Large intestine (tissue), 3 donors: ENCODE measurements around the gene SS18. TPM values are rescaled to one million over a fixed set of nuclear protein-coding genes. Genes with fewer than 3 reads are reported as not detected.

Source experiments
- DNase-seq, 2 donors: peaks; one replicate each; pipeline versions ENCODE4 v3.0.0 to v3.0.0-alpha.2; 2013
- H3K27ac ChIP-seq: one replicate; pipeline ENCODE4 v1.5.1; 2013; ENCODE audit warnings: low read length
- H3K27me3 ChIP-seq: 2 replicates; pipeline ENCODE4 v1.6.1; 2013; ENCODE audit warnings: low read length; ENCODE audit not compliant: control insufficient read depth, insufficient read depth
- H3K36me3 ChIP-seq: 2 replicates; pipeline ENCODE4 v1.6.1; 2013; ENCODE audit warnings: low read length; ENCODE audit not compliant: control insufficient read depth, insufficient read depth
- H3K4me1 ChIP-seq: one replicate; pipeline ENCODE4 v1.6.1; 2013; ENCODE audit warnings: low read length; ENCODE audit not compliant: control insufficient read depth, insufficient read depth
- H3K4me3 ChIP-seq: one replicate; pipeline ENCODE4 v1.5.1; 2013; ENCODE audit warnings: low read length
- H3K9me3 ChIP-seq: one replicate; pipeline ENCODE4 v1.6.1; 2013; ENCODE audit warnings: mild to moderate bottlenecking, low read depth, low read length, moderate library complexity; ENCODE audit not compliant: control insufficient read depth
- WGBS: methylation state at CpG from one replicate; pipeline ENCODE4 v1.1.5; 2013; ENCODE audit warnings: low lambda C conversion rate; ENCODE audit not compliant: insufficient coverage; 5-methylcytosine and 5-hydroxymethylcytosine counted together
- polyA plus RNA-seq: library from polyadenylated mRNA; unstranded; fragments of 120-200 nt; gene quantifications from one replicate; pipeline ENCODE4 v1.2.1, GENCODE V29; 2013

SS18 gene
- polyA plus RNA-seq, 1 donor = 50.4 TPM

GRCh38 chr18:26003817-26004216, 86.6 kb downstream of the SS18 start:
- H3K4me3 ChIP-seq = no peak overlapping the region
- no peaks in the 10 kb centered on the region for H3K9me3 ChIP-seq
- no peaks in the 10 kb centered on the region for H3K27me3 ChIP-seq
- no peak overlapping the region for H3K27ac ChIP-seq
- no peaks in the 10 kb centered on the region for H3K4me1 ChIP-seq
- no peaks in the 10 kb centered on the region for H3K36me3 ChIP-seq
- no peak for DNase-seq
- no CpG with 5 or more reads among the region's 4 CpGs for WGBS

DNA sequence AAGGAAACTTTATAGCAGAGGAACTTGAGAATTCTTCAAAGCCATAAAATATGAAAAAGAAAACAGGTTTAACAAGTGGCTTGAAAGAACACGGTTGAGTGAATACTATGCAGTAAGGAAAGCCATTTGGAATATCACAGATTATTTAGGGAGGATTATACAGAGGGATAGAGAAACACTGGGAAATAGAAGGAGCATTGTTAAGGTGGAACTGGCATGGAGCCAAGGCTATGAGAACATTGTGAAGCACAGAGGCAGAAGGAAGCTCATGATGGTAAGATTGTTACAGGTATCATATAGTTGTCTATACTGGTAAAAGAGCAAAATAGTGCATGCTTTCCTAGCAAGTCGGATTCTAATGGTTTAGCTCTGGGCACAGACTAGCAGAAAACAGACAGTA, 87.1 kb downstream of the SS18 start:
- H3K4me3 ChIP-seq = no peak overlapping the region
- no peaks in the 10 kb centered on the region for H3K9me3 ChIP-seq
- H3K27ac ChIP-seq = no peak overlapping the region
- no peaks in the 10 kb centered on the region for H3K27me3 ChIP-seq
- no peaks in the 10 kb centered on the region for H3K4me1 ChIP-seq
- no peak for DNase-seq
- no CpG with 5 or more reads among the region's 2 CpGs for WGBS
- no peaks in the 10 kb centered on the region for H3K36me3 ChIP-seq

- H3K4me1 ChIP-seq = no peaks in the 10 kb centered on the region
- H3K9me3 ChIP-seq = no peaks in the 10 kb centered on the region
- DNase-seq = no peak
- H3K27me3 ChIP-seq = no peaks in the 10 kb centered on the region
- no peaks in the 10 kb centered on the region for H3K36me3 ChIP-seq
- WGBS = 100% methylated on average over 1 of the region's 1 CpG
- H3K4me3 ChIP-seq = no peak overlapping the region
- H3K27ac ChIP-seq = no peak overlapping the region
Observed at GRCh38 chr18:26002375-26002910, 88.0 kb downstream of the SS18 start.

DNA sequence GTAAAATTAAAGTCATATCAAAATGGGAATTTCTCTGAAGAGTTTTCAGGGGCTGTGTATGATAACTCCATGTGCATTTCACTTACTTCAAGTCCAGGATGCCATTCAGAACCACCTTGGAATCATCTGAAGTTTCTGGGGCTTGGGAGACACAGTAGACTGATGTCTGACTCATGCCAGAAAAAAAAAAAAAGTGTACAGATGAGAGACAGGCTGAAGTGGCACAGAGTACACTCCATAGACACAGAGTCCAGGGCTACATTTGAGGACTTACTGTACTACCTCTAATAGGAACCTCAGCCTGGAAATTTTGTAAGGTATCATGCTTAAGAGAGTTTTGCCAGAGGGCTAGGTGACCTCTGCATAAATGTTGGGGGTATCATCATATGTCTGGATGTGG, 92.0 kb downstream of the SS18 start:
- H3K9me3 ChIP-seq = no peaks in the 10 kb centered on the region
- no peak overlapping the region for H3K27ac ChIP-seq
- H3K36me3 ChIP-seq = no peaks in the 10 kb centered on the region
- DNase-seq = no peak
- H3K27me3 ChIP-seq = no peaks in the 10 kb centered on the region
- H3K4me1 ChIP-seq = no peaks in the 10 kb centered on the region
- no peak overlapping the region for H3K4me3 ChIP-seq

DNA sequence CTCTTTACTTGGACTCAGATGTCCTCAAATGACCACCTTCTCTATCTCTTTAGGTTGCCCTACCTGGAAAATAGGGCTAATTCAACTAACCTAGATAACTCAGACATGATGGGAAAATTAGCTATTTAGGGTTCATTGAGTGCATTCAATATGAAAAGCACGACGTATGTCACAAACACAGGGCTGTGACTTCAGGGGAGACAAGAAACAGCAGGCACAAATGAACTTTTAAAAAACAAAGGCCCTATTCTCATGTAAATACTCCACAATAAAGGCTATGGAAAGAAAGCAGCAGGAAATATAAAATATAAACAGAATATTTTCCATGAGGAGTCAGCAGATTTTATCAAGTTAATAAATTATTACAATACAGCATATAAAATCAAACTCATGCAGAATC, 97.8 kb downstream of the SS18 start:
- no peak overlapping the region for H3K4me3 ChIP-seq
- H3K27ac ChIP-seq = no peak overlapping the region
- no peaks in the 10 kb centered on the region for H3K4me1 ChIP-seq
- no peak for DNase-seq
- H3K36me3 ChIP-seq = no peaks in the 10 kb centered on the region
- no peaks in the 10 kb centered on the region for H3K9me3 ChIP-seq
- no peaks in the 10 kb centered on the region for H3K27me3 ChIP-seq
- no CpG with 5 or more reads among the region's 2 CpGs for WGBS

GRCh38 chr18:25990473-25990872, 99.9 kb downstream of the SS18 start:
- no peaks in the 10 kb centered on the region for H3K27me3 ChIP-seq
- no peak for DNase-seq
- H3K4me3 ChIP-seq = no peak overlapping the region
- no peaks in the 10 kb centered on the region for H3K4me1 ChIP-seq
- no peaks in the 10 kb centered on the region for H3K36me3 ChIP-seq
- no peak overlapping the region for H3K27ac ChIP-seq
- 100% methylated on average over 1 of the region's 8 CpGs for WGBS
- H3K9me3 ChIP-seq = no peaks in the 10 kb centered on the region

DNA sequence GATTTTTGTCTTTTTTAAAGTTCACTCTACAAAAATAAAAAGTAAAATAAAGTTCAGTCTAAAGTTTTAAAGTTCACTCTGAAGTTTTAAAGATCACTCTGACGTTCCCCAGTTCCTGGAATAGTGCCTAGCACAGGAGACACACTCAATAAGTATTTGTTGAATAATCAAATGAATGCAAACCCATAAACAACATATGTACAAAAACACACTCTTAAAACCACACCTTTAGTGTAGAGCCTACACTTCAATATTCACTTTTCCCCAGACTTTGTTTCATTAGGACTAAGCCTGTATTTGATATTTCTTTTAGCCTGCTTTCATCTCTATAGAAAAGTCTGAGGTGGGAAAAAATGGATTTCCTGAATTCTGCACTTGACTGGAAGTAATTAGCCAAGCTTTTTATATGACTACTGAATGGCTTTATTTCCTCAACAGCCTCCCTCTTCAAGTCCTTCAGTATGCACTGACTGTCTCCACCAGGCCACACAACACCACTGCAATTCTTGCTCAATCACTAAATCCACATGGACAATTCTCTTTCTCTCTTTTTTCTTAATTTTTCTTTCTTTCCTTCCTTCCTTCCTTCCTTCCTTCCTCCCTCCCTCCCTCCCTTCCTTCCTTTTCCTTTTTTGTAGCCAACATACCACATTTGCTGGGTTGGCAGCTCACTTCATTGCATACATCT, 104.6 kb downstream of the SS18 start:
- WGBS = no CpG with 5 or more reads among the region's 1 CpG

DNA sequence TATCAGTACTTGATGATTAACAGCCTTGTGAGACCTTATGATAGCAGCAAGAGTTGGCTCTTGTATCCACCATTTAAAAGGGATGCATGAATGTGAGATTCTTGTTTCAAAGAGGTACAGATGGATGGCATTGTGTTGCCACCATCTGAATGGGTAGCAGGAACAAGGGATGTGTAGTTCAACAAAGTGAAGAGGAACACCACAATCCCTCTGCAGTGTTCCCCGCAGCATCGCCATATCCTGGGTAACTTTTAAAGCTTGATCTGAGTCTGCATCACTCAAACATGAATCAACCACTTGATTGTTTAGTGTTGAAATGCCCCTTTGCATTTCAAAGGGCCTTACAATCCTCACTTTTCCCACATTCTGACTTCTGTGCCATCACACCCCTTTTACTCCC, 106.7 kb downstream of the SS18 start:
- Histone ChIP-seq H3K36me3 (no peaks in the 10 kb centered on the region), H3K9me3 (no peaks in the 10 kb centered on the region), H3K4me3 (no peak overlapping the region), H3K27me3 (no peaks in the 10 kb centered on the region), H3K4me1 (no peaks in the 10 kb centered on the region), H3K27ac (no peak overlapping the region)
- no CpG with 5 or more reads among the region's 2 CpGs for WGBS
- no peak for DNase-seq

More for the DNA sequence above, 104.6 kb downstream of the SS18 start:
- no peak overlapping the region for H3K4me3 ChIP-seq
- no peaks in the 10 kb centered on the region for H3K36me3 ChIP-seq
- no peaks in the 10 kb centered on the region for H3K27me3 ChIP-seq
- no peak for DNase-seq
- H3K27ac ChIP-seq = no peak overlapping the region
- no peaks in the 10 kb centered on the region for H3K4me1 ChIP-seq
- H3K9me3 ChIP-seq = no peaks in the 10 kb centered on the region

DNA sequence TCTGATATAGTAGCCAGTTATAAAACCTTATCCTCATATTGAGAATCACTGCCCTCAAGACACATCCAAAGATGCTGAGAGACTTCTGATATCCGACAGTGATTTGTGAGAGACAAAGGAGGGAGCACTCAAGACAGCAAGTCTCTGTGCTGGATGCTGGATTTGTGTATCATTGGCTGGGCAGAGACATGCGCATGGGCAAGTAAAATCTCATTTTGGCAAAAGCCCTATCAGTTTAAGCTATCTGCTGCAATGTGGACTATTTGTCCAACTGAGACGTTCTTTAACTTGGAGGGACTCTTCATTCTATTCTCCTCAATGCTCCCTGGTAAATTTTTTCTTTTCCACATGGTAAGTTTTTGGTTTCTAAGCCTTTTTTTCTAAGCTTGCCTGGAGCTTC, 107.5 kb downstream of the SS18 start:
- no peak for DNase-seq
- Histone ChIP-seq H3K27ac (no peak overlapping the region), H3K9me3 (no peaks in the 10 kb centered on the region), H3K4me1 (no peaks in the 10 kb centered on the region), H3K36me3 (no peaks in the 10 kb centered on the region), H3K27me3 (no peaks in the 10 kb centered on the region), H3K4me3 (no peak overlapping the region)
- WGBS = 88% methylated on average over 1 of the region's 3 CpGs

GRCh38 chr18:25982153-25982552, 108.3 kb downstream of the SS18 start:
- Histone ChIP-seq H3K4me3 (no peak overlapping the region), H3K4me1 (no peaks in the 10 kb centered on the region), H3K27ac (no peak overlapping the region), H3K9me3 (no peaks in the 10 kb centered on the region), H3K36me3 (no peaks in the 10 kb centered on the region), H3K27me3 (no peaks in the 10 kb centered on the region)
- DNase-seq = no peak
- WGBS = no CpG with 5 or more reads among the region's 1 CpG

- WGBS = 85% methylated on average over 2 of the region's 2 CpGs
- Histone ChIP-seq H3K4me1 (no peaks in the 10 kb centered on the region), H3K27ac (no peak overlapping the region)
Observed at GRCh38 chr18:25979369-25980040, 110.9 kb downstream of the SS18 start.

More at GRCh38 chr18:25979369-25980040, 110.9 kb downstream of the SS18 start:
- Histone ChIP-seq H3K9me3 (no peaks in the 10 kb centered on the region), H3K4me3 (no peak overlapping the region), H3K27me3 (no peaks in the 10 kb centered on the region), H3K36me3 (no peaks in the 10 kb centered on the region)
- DNase-seq = no peak
